Measurements from ENCODE around the gene HOXA3.

DNA sequence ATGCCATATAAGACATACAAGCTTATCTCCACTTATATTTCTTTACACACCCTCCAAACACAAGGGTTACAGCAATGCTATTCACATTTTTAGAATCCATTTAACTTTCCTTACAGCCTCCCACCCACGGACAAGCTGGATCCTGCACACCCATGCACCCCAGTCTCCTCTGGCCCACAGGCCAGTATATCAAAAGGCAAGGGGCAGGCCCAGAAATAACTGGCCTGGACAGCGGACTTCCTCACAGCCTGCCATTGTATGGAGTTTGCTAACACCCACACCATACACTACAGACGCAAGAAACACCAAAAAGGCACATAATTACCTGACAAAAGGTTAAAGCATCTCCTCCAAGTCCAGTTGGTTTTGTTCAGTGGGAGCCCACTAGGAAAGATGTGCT, 33.8 kb downstream of the HOXA3 start:
- TF ChIP-seq, protein P1, sequence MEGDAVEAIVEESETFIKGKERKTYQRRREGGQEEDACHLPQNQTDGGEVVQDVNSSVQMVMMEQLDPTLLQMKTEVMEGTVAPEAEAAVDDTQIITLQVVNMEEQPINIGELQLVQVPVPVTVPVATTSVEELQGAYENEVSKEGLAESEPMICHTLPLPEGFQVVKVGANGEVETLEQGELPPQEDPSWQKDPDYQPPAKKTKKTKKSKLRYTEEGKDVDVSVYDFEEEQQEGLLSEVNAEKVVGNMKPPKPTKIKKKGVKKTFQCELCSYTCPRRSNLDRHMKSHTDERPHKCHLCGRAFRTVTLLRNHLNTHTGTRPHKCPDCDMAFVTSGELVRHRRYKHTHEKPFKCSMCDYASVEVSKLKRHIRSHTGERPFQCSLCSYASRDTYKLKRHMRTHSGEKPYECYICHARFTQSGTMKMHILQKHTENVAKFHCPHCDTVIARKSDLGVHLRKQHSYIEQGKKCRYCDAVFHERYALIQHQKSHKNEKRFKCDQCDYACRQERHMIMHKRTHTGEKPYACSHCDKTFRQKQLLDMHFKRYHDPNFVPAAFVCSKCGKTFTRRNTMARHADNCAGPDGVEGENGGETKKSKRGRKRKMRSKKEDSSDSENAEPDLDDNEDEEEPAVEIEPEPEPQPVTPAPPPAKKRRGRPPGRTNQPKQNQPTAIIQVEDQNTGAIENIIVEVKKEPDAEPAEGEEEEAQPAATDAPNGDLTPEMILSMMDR (IDR thresholded peaks at IDR 0.05), result no peak
- no peak for TF ChIP-seq POLR2A (IDR thresholded peaks at IDR 0.05)
